ENCODE results near the gene GFI1B. TPM values are rescaled to one million over a fixed set of nuclear protein-coding genes. Genes with fewer than 3 reads are reported as not detected.
A peak's percentile ranks its signal among the peaks of the same experiment; 100 is the strongest.

The GFI1B gene
- total RNA-seq, 1 experiment from 2014 or later = not detected

GRCh38 chr9:132994410-132995120 is 16.1 kb downstream of the GFI1B start:
- no peaks in the 10 kb centered on the region for H3K36me3 ChIP-seq (ENCODE audit: low read depth)
- H3K4me2 ChIP-seq = peak overlapping the region; percentile 36; the same call in 1 of the 2 replicates
- no peak overlapping the region for H3K27ac ChIP-seq

GRCh38 chr9:132995121-132995420 is 16.6 kb downstream of the GFI1B start:
- Histone ChIP-seq H2AFZ (no peak overlapping the region), H3K36me3 (ENCODE audit: low read depth) (no peaks in the 10 kb centered on the region), H3K4me3 (no peak overlapping the region), H3K4me1 (replicated peaks; ENCODE audit: insufficient read depth) (no peaks in the 10 kb centered on the region), H4K20me1 (ENCODE audit: insufficient read depth) (no peaks in the 10 kb centered on the region), H3K79me2 (ENCODE audit: low read depth) (no peaks in the 10 kb centered on the region), H3F3A (ENCODE audit: insufficient read depth, low read depth) (no peaks in the 10 kb centered on the region), H3K9me3 (ENCODE audit: insufficient read depth, low read depth) (no peaks in the 10 kb centered on the region), H3K9me2 (ENCODE audit: insufficient read depth) (no peaks in the 10 kb centered on the region), H3K4me2 (no peak overlapping the region), H3K27ac (no peak overlapping the region), H3K27me3 (ENCODE audit: insufficient read depth, low read depth) (peaks cover 95% of the 10 kb centered on the region)
- no peak for DNase-seq
- intact Hi-C loops (cut with micrococcal nuclease; ENCODE audit: unreplicated experiment) = no loop called here
- POLR2A ChIA-PET (ENCODE audit: unreplicated experiment) = no interaction called here
- TF ChIP-seq EZH2 (IDR thresholded peaks at IDR 0.05; ENCODE audit: low read depth) (no peak), CTCF (conservative IDR thresholded peaks at IDR 0.05) (no peak)
- BruUV-seq (replicated peaks) = no TSS peak
- CTCF ChIA-PET = no interaction called here

More at GRCh38 chr9:132994410-132995120, 16.1 kb downstream of the GFI1B start:
- Histone ChIP-seq H3K27me3 (ENCODE audit: insufficient read depth, low read depth) (peaks cover 95% of the 10 kb centered on the region), H4K20me1 (ENCODE audit: insufficient read depth) (no peaks in the 10 kb centered on the region), H3K9me2 (ENCODE audit: insufficient read depth) (no peaks in the 10 kb centered on the region), H3K4me3 (no peak overlapping the region), H2AFZ (no peak overlapping the region), H3K4me1 (replicated peaks; ENCODE audit: insufficient read depth) (no peaks in the 10 kb centered on the region), H3K9me3 (ENCODE audit: insufficient read depth, low read depth) (no peaks in the 10 kb centered on the region), H3K79me2 (ENCODE audit: low read depth) (no peaks in the 10 kb centered on the region), H3F3A (ENCODE audit: insufficient read depth, low read depth) (no peaks in the 10 kb centered on the region)
- ChIA-PET POLR2A (ENCODE audit: unreplicated experiment) (no interaction called here), CTCF (no interaction called here)
- BruUV-seq (replicated peaks) = no TSS peak
- TF ChIP-seq EZH2 (IDR thresholded peaks at IDR 0.05; ENCODE audit: low read depth) = no peak
- no peak for TF ChIP-seq CTCF (conservative IDR thresholded peaks at IDR 0.05)
- peak; percentile 37 to 46 for DNase-seq
- intact Hi-C loops (cut with micrococcal nuclease; ENCODE audit: unreplicated experiment) = no loop called here

- BruUV-seq (replicated peaks) = no TSS peak
- POLR2A ChIA-PET (ENCODE audit: unreplicated experiment) = no interaction called here
Observed at GRCh38 chr9:132995879-132996278, 17.4 kb downstream of the GFI1B start.

More at GRCh38 chr9:132995879-132996278, 17.4 kb downstream of the GFI1B start:
- intact Hi-C loops (cut with micrococcal nuclease; ENCODE audit: unreplicated experiment) = no loop called here
- Histone ChIP-seq H3K9me3 (ENCODE audit: insufficient read depth, low read depth) (no peaks in the 10 kb centered on the region), H3K4me1 (replicated peaks; ENCODE audit: insufficient read depth) (no peaks in the 10 kb centered on the region), H3K4me2 (no peak overlapping the region), H3F3A (ENCODE audit: insufficient read depth, low read depth) (no peaks in the 10 kb centered on the region), H3K27ac (no peak overlapping the region), H4K20me1 (ENCODE audit: insufficient read depth) (no peaks in the 10 kb centered on the region), H3K79me2 (ENCODE audit: low read depth) (no peaks in the 10 kb centered on the region), H3K27me3 (ENCODE audit: insufficient read depth, low read depth) (peaks cover 95% of the 10 kb centered on the region), H3K4me3 (no peak overlapping the region), H3K9me2 (ENCODE audit: insufficient read depth) (no peaks in the 10 kb centered on the region), H3K36me3 (ENCODE audit: low read depth) (no peaks in the 10 kb centered on the region), H2AFZ (no peak overlapping the region)
- DNase-seq = no peak
- no peak for TF ChIP-seq CTCF (conservative IDR thresholded peaks at IDR 0.05)
- TF ChIP-seq EZH2 (IDR thresholded peaks at IDR 0.05; ENCODE audit: low read depth) = no peak
- CTCF ChIA-PET = no interaction called here

All from PC-9 (cell line).